ENCODE measurements around the gene ANTXR1. TPM values are rescaled to one million over a fixed set of nuclear protein-coding genes. Genes with fewer than 3 reads are reported as not detected.
A peak's percentile ranks its signal among the peaks of the same experiment; 100 is the strongest.

ANTXR1 gene
- total RNA-seq, 1 experiment from 2014 or later, result 37.3 TPM

DNA sequence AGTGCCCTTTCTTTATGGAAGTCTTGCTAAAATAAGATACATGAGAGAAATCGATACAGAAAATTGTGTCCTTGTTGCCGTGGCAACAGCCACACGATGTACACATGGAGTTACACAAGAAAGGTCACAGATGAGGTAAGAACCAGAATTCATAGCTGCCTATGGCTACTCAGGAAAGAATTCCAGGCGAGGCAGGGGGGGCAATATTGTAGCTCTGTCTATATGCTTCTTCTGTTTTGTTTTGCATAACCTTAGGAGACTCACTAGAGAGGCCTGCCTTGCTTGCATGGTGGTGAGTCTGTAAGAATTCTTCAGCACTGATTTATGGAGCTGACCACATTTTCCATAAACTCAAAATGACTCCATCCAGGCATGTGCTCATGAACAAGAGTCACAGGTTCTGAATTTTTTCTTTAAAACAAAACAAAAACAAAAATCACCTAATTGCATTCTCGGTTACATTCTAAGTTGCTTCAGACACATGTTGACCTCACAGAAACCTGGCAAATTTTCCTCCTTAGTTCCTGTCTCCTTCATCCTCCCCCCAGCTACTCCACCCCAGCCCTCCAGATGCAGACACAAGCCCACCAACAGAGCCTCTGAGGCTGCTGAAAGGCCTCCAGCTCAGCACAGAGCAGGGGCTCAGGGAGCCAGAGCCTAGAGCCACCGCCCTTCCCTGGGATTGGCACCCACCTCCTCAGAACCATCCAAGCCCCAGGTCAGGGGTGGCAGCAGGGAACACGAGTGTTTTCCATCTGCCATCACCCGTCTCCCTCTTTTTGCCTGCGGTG, 183.5 kb downstream of the ANTXR1 start:
- no peak overlapping the region for H3K27ac ChIP-seq (ENCODE audit: insufficient read length, low read depth, low read length)
- no peak for DNase-seq
- Mint-ChIP-seq H3K27ac (peak overlapping the region in 2 of 3 experiments; percentile 81; a peak in 2 of 7 replicates), H3K9me3 (no peaks in the 10 kb centered on the region), H3K4me3 (no peak overlapping the region), H3K4me1 (peaks cover 5 to 10% of the 10 kb centered on the region in 2 experiments), H3K27me3 (ENCODE audit: low read depth) (no peaks in the 10 kb centered on the region), H3K36me3 (ENCODE audit: insufficient read depth in 1 of 3, low read depth in 3 of 3) (peaks cover 10 to 24% (median 18%) of the 10 kb centered on the region in 3 experiments; a peak in 6 of 7 replicates)
- H4K8ac ChIP-seq (replicated peaks; ENCODE audit: insufficient read length, low read depth, low read length), result no peak overlapping the region
- H3K23me2 ChIP-seq (ENCODE audit: insufficient read length, low read depth, low read length, poor library complexity, severe bottlenecking), result no peaks in the 10 kb centered on the region
- no peak overlapping the region for H2BK15ac ChIP-seq (ENCODE audit: low read depth, low read length)
- H2BK20ac ChIP-seq (ENCODE audit: low read depth, low read length, poor library complexity, severe bottlenecking), result no peak overlapping the region
- H3K14ac ChIP-seq (ENCODE audit: insufficient read depth, low read length), result no peak overlapping the region
- H2AK5ac ChIP-seq (ENCODE audit: insufficient read length, low read length), result no peak overlapping the region
- H3K79me1 ChIP-seq (ENCODE audit: insufficient read depth, low read depth, low read length, poor library complexity, severe bottlenecking), result no peaks in the 10 kb centered on the region
- no peak overlapping the region for H3K4me2 ChIP-seq (ENCODE audit: insufficient read depth, insufficient read length, low read length)
- H3T11ph ChIP-seq (ENCODE audit: low read length), result no peak overlapping the region
- no peak overlapping the region for H2AFZ ChIP-seq (ENCODE audit: low read length)
- H3K9ac ChIP-seq (ENCODE audit: extremely low read depth, insufficient read length, low read length), result no peak overlapping the region
- no peak overlapping the region for H4K91ac ChIP-seq (ENCODE audit: insufficient read length, low read depth, low read length)
- H2BK12ac ChIP-seq (ENCODE audit: insufficient read length, low read depth, low read length), result no peak overlapping the region
- no peak overlapping the region for H2BK5ac ChIP-seq (ENCODE audit: insufficient read length, low read length)
- no peaks in the 10 kb centered on the region for H3K4me1 ChIP-seq (ENCODE audit: insufficient read depth, low read length)
- TF ChIP-seq, protein P1, sequence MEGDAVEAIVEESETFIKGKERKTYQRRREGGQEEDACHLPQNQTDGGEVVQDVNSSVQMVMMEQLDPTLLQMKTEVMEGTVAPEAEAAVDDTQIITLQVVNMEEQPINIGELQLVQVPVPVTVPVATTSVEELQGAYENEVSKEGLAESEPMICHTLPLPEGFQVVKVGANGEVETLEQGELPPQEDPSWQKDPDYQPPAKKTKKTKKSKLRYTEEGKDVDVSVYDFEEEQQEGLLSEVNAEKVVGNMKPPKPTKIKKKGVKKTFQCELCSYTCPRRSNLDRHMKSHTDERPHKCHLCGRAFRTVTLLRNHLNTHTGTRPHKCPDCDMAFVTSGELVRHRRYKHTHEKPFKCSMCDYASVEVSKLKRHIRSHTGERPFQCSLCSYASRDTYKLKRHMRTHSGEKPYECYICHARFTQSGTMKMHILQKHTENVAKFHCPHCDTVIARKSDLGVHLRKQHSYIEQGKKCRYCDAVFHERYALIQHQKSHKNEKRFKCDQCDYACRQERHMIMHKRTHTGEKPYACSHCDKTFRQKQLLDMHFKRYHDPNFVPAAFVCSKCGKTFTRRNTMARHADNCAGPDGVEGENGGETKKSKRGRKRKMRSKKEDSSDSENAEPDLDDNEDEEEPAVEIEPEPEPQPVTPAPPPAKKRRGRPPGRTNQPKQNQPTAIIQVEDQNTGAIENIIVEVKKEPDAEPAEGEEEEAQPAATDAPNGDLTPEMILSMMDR (conservative IDR thresholded peaks at IDR 0.05), result no peak
- no peaks in the 10 kb centered on the region for H4K20me1 ChIP-seq (ENCODE audit: control insufficient read depth, insufficient read depth, insufficient read length)
- no peak overlapping the region for H3K23ac ChIP-seq (ENCODE audit: insufficient read length, low read depth, low read length)
- no peak overlapping the region for H3K4ac ChIP-seq (ENCODE audit: low read depth, low read length)
- H3K56ac ChIP-seq (ENCODE audit: insufficient read length, low read depth, low read length), result no peak overlapping the region
- no peak overlapping the region for H3K18ac ChIP-seq (ENCODE audit: insufficient read length, low read depth, low read length)
- no peaks in the 10 kb centered on the region for H3K9me3 ChIP-seq (ENCODE audit: control insufficient read depth, low read depth, low read length)
- H4K5ac ChIP-seq (ENCODE audit: insufficient read length, low read depth, low read length), result no peak overlapping the region
- H3K79me2 ChIP-seq (ENCODE audit: insufficient read depth, low read length), result no peaks in the 10 kb centered on the region
- H2BK120ac ChIP-seq (ENCODE audit: low read depth, low read length, poor library complexity, severe bottlenecking), result no peak overlapping the region
- WGBS (ENCODE audit: extremely low coverage, insufficient read length, low lambda C conversion rate), result no CpG with 5 or more reads among the region's 9 CpGs
- no peaks in the 10 kb centered on the region for H3K27me3 ChIP-seq (ENCODE audit: insufficient read depth, low read length)
